Fibroblast of skin of left biceps (primary cell): ENCODE results near the gene ATAD3C.

ENCODE experiments used
- DNase-seq, 2 experiments: peaks; one replicate each; pipeline ENCODE4 v3.0.0-alpha.2; 2013; ENCODE audit warnings: low read depth in 2 of 2

ATAD3C gene

DNA sequence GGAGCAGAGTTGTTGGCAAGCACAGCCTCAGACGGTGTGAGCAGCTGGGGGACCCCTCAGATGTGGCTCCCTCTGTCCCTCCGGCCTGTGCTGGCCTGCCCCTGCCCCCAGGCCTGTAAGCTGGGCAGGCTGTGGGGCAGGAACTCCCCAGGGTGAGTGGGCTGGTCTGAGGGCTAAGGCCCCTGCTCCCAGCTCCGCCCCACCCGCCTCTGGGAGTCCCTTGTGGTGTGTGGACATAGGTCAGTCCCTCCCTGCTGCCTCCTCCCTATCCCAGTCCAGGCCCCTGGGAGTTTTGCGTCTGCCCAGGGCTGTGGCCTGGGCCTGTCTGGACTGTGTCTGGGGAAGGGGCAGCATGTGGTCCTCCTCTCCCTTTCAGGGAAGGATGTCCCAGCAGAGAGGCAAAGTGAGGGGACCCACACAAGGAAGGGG lies 17.6 kb upstream of the ATAD3C start:
- DNase-seq, result no peak

DNA sequence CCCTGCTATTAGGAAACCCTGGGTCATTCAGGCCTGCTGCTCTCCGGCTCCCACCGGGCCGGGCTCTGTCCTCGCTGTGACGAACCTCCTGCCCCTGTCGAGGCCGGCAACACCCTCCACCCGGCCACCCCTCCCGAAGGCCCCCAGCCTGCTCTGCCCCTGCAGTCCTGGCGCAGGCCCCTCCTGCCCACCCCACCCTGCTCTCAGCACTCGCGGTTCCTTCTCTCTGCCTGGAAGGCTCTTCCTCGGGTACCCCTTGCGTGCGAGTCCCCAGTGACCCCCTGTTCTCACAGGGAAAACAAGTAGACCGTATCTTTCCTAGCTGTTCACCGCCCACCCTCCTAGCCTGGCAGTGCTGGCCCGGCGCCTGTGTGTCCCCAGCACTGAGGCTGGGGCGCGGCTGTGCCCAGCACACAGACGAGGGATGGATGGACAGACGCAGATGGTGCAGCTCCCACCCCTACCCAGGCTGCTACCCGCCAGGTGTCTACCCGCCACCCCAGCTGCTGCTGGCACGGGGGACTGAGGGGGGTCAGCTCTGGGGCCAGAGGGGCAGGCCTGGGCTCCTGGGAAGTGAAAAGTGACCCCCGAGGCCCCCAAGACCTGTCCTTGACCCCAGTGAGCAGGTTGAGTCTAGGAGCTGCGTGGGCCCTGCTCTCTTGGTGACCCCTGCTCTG lies 17.1 kb upstream of the ATAD3C start:
- DNase-seq, result no peak

DNA sequence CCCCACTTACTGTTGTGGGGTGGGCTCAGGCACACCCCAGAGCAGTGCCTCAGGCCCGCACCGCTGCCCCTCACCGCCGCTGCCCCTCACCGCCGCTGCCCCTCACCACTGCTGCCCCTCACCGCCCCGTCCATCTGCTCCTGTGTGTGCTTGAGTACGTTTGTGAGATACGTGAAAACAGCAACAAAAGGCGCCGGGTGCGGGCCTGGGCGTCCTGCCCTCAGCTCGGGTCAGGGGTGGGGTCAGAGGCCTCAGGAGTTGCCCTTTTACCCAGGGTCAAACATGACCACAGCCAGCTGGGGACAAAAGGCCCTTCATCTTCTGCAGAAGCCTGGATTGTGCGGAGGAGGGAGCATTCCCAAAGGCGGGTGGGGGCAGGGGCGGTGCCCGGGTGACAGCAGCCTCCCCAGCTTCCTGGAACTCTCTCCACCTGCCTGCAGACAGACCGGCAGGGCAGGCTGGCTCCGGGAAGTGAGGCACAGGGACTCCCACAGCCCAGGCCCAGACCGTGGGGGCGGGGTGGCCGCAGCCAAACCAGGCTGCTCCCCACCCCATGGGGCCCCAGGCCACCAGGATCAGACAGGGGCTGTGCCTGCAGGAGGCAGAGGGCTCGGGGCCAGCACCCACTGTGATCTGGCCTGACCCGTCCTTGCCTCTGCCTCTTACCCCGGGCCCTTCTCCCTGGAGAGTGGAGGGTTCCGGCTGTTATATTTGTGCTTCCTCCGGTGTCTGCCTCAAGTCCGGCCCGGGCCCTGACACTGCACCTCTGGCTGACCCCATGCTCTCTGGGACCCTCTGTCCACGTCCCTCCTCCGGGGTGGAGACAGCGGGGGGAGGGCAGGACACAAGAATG lies 16.3 kb upstream of the ATAD3C start:
- no peak for DNase-seq

DNA sequence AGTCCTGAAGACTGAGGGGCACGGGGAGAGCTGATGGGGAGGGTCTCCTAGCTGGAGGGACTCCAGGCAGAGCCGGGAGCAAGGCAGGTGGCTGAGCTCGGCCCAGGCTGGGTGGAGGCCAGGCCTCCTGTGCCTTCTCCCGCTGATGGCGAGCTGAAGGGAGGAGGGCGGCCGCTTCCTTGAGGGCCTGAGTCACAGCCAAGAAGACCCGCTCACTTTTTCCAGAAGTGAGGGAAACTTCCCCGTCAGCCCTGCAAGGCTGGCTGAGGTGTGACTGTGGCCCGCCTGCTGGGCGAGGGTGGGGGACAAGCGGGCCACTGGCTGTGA lies 15.7 kb upstream of the ATAD3C start:
- no peak for DNase-seq

DNA sequence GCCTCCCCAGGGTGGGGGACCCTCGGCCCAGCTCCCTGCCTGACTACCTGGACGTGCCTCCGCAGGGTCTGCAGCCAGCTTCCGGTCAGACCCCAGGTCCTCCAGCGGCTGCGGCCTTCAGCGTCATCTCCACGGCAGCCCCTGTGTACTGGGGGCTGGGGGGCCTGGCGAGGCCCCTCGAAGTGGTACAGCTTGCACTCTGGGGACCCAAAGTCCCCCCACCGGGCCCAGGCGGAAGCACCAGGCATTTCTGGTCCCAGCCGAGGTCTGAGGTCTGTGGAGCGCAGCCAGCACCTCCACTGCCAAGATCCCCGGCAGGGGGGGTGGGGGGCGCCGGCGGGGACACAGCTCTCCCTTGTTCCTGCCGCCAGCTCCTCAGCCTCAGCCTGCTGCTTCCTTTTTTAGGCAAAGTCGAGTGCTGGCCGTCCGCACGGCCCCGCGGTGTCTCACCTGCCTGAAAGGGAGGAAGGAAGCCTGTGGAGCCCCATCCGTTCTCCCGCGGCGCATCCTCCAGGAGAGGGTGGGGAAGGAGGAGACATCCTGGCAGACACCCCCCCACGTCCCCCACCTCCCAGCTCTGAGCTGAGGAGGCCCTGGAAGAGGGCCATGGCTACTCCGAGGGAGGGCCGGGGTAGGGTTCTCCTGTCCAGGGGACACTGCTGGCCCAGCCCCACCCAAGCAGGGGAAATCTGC lies 15.2 kb upstream of the ATAD3C start:
- no peak for DNase-seq

DNA sequence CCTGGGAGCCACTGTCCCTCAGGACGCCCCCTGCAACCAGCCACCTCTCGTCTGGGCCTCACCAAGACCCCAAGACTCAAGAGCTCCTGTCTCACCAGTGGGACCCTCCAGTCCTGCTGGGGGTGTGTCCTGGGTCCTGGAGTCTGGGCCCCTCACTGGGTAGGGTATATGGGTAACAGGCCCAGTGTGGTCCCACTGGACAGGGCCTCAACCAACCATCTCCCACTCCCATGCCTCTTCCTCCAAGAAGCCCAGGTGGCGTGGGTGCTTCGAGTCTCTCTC lies 14.7 kb upstream of the ATAD3C start:
- DNase-seq, result no peak

DNA sequence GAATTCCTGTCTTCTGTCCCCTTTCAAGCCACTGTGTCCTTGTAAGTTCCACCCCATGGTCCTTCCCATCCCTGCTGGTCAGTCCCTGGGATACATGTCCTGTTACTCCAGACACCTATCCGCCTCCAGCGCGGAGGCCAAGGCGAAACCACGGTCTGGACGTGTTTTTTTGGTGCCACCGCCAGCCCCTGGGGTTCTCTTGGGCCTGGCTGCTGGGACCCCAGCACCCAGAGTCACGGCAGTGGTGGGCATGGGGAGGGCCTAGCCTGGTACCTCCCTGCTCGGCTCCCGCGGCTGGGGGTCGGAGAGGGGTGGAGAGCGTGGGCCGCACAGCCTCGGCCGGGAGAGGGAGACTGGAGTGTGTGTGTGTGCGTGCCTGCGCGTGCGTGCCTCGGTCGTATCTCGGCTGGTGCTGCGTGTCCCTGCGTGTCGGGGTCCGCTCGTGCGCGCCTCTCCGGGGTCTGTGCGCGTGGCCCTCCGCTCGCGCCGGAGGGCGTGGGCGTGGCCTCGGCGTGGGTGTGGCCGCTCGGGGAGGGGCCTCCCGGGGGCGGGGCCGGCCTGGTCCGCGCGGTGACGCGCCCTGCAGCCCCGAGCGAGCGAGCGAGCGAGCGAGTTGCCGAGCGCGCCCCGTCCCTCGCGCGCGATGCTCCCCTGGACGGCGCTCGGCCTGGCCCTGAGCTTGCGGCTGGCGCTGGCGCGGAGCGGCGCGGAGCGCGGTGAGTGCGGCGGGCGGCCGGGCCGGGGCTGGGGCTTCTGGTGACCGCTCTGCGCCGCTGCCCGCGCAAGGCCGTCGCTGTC lies 14.2 kb upstream of the ATAD3C start, which contains the start of gene VWA1:
VWA1 (plus strand) TSS at position 585 of the 798 bp plus-strand sequence; CDS start at position 644, 59 bp downstream.
- DNase-seq, result peak; percentile 29 to 33

DNA sequence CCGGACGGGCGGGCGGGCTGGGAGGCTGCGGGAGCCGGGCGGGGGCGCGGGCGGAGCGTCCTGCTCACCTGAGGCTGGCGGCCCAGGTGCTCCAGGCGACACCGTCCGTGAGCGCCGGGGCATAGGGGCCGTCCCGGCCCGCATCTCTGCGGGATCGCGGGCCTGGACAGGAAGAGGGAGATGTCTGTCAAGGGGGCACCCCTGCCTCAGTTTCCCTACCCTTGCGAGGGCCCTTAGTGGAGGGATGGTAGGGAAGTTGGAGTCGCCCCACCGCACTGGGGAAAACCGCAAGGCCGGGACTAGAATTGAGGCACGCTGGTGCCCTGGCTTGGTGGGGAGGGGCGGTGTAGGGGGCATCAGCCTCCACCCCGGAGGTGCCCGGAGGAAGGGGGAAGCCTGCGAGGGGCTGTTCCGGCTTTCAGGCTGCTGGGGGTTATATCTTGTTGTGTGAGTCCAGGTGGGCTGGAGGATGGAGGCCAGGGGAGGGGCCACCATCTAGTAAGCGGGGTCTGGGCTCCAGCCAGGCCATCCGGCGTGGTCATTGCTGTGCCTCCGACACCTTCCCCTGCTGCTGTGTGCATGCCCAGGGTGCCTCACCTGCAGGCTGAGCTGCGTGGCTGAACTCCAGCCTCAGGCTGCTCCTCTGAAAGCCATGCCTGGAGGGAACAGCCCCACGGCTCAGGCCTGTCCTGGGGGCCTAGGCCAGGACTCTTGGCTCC lies 13.4 kb upstream of the ATAD3C start:
- DNase-seq, result no peak

DNA sequence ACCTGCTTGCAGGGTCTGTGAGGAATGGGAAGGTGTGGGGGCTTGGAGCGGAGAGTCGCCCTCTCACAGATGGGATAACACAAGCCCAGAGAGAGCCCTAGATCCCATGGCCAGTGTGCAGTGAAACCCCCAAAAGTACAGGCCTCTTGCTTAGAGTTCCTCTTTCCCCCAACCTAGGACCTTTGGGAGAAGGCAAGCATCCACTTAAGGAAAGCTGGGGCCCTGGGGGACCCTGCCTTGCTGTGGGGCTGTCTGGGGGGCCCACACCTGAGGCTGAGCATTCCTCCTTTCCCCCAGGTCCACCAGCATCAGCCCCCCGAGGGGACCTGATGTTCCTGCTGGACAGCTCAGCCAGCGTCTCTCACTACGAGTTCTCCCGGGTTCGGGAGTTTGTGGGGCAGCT lies 12.9 kb upstream of the ATAD3C start:
- DNase-seq, result no peak

DNA sequence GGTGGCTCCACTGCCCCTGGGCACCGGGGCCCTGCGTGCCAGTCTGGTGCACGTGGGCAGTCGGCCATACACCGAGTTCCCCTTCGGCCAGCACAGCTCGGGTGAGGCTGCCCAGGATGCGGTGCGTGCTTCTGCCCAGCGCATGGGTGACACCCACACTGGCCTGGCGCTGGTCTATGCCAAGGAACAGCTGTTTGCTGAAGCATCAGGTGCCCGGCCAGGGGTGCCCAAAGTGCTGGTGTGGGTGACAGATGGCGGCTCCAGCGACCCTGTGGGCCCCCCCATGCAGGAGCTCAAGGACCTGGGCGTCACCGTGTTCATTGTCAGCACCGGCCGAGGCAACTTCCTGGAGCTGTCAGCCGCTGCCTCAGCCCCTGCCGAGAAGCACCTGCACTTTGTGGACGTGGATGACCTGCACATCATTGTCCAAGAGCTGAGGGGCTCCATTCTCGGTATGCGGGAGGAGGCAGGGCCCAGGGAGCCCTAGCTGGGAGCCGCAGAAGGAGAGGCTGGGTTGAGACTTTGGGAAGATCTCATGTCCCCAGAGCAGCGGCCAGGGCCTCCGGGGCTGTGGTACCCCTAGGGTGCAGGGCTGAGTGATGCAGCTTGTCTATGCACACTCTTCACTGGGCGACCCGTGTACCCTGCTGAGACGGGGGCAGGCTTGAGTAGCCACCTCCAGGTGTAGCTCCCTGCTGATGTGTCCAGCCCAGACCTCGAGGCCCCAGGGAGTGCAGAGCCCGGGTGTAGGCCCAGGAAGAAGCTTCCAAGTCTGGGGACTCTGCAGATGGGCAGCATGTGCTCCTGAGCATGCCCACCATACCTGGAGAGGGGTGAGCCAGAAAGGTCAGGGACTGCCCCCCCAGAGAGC lies 12.2 kb upstream of the ATAD3C start:
- DNase-seq, result no peak

DNA sequence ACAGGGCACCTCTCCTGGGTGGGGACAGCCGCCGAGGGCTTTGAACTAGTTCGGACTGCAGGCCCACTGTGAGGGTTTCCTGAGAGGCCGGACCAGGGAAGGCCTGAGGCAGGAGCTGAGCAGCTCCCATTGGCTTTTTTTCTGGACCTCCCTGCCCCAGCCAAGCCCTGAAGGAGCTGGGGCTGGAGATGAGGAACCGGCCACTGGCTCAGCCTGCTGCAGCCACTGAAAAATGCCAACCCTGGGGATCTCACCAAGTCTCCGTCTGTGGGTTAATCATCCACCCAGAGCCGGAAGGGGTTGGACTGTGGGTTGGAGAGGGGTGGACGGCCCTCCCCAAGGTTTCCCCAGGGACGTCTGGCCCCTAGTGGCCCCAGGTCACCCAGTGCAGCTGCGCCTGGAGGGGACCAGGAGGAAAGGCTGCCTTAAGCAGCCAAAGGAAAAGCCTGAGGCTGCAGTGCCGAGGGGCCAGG lies 11.5 kb upstream of the ATAD3C start:
- no peak for DNase-seq

DNA sequence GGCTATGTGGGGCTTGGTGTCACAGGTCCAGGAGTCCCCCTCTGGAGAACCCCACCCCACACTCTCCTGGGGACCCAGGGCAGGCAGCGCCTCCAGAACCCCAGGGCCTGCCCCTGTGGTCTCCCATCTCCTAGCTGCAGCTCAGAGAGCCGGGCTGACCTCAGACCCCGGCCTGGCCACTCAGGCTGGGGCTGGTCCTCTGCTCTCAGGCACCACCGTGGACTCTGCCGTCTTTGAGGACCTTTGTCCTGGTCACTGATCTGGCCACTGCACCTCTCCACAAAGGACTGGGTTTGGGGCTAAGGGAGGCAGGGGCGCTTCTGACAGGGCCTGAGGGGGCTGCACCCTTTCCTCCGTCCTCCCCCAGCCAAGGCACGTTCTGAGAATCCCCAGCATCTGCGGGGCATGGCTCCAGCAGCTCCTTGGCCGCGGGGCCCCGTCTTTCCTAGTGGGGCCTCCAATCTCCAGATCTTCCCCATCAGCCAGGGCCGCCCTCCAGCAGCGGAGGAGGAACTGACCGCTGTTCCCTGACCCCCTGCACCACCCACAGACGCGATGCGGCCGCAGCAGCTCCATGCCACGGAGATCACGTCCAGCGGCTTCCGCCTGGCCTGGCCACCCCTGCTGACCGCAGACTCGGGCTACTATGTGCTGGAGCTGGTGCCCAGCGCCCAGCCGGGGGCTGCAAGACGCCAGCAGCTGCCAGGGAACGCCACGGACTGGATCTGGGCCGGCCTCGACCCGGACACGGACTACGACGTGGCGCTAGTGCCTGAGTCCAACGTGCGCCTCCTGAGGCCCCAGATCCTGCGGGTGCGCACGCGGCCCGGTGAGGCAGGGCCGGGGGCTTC lies 10.7 kb upstream of the ATAD3C start:
- no peak for DNase-seq

DNA sequence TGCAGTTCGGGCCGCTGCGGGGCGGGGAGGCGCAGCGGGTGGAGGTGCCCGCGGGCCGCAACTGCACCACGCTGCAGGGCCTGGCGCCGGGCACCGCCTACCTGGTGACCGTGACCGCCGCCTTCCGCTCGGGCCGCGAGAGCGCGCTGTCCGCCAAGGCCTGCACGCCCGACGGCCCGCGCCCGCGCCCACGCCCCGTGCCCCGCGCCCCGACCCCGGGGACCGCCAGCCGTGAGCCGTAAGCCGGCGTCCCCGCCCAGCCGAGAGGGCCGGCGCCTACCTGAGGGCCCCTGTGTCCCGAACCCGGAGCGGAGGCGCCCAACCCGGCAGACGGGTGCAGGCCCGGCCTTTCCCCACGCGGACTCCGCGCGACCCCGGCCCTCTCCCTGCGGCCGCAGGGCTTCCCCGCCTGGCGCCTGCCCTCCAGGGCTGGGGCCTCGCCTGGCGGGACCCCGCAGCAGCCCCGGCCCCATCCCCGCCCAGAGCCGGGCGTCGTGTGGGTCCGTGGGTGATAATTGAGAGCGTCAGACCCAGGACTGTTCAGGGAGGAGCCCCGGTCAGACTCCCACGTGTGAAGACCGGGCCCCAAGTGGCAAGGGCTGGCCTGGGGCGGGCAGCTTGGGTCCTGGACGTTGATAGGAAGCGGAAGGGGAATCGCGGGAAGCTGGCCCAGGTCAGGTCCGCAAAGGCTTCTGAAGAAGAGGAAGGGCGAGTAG lies 9.8 kb upstream of the ATAD3C start:
- DNase-seq, result no peak

DNA sequence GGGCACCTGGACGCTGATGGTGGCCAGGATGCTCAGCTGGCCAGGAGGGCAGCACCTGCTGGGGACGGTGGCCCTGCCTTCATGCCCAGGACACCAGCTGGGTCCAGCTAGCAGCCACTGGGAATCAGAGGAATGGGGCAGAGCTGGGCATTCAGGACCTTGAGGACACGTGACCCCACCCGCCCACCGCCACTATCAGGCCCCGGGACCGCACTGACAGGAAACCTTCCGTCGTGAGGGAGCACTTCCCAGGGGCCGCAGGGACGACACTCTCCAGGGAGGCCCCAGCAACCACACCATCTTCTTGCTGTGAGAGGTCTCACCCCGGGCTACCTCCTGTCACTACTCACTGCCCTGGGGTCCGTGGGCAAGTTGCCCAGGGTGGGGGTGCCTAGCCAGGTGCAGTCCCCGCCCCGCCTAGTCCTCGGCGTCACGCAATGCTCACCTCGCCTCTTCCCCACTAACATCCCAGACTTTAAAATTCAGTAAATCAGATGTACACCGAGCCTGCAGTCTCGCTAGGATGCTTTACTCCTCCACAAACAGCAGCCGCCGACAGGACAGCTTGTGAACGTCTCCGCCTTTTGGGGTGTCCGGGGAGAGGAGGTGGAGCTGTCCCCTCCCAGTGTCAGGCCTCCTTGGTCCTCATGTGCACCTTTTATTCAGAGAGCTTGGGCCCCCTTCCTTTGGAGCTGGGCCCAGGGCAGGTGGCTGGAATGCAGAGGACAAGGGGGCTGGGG lies 9.1 kb upstream of the ATAD3C start:
- no peak for DNase-seq

DNA sequence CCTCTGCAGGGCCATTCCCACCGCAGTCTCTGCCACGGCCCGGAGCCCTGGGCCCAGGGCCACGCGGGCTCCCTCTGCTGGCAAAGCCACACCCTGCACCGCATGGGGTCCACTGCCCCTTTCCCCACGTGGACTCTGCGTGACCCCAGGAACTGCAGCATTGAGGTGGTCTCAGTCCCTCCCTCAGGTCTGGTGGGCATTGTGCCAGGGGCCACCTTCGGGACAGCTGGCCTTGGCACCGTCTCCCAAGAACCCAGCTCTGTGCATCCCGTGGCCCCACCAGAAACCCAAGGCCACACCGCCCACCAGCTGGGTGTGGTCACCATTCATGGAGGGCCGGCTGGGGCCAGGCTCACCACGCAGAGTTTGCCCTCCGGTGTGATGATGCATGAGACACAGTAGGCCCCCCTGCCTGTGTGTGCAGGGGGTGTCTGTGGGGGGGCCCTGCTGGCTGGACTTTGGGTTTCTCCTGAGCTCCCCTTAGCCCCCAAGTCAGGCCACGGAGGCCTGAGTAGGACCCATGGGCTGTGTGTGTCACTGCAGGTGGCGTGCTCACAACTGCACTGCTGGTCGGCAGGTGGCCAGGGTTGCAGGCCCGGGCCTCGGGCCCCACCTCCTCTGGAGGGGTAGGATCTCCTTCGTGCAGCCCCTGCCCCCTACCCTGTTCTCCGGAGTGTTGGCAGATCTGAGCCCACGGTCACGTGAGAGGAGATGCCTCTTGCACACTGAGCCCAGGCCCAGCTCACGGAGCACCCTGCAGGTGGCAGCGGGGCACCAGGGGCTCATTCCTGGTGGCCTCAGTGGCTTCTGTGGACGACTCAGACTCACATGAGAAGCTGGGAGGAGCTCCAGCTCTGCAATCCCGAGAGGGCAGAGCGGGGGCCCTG lies 8.2 kb upstream of the ATAD3C start:
- DNase-seq, result no peak

DNA sequence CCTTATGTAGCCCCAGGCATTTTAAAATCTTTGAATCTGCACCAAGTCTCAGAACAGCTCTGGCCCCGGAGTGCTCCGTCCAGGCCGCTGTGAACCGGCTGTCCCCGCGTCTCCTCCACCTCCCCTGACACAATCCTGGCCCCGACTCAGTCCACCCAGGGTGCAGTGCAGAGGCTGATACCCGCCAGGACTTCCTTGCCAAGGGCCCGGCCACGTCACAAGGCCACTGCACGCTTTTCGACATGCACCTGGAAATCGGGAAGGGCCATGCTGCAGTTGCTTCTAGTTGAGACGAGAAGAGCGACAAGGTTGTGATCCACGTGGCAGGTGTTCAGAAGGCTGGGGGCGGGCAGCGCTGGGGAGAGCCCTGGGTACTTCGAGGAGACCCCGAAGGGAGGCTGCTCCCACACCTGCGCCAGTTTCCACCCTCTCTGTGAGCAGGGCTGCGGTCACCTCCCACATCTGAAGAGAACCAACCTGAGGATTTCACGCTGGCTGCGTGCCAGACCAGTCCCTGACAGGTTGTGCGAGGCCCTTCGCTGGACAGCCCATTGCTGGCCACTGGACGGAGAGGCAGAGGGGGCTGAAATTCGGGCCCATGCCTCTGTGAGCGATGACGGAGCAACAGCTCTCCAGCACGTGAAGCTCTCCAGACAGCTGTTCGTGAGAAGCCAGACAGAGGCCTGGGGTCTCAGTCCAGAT lies 7.3 kb upstream of the ATAD3C start:
- no peak for DNase-seq
